HL-60 (cell line): ENCODE data around the gene ZMIZ1.

Source experiments
- POLR2AphosphoS5 ChIP-seq: IDR thresholded peaks from 2 replicates; pipeline ENCODE4 v1.6.1; 2012; ENCODE audit warnings: low read depth
- TF ChIP-seq, protein P1 (sequence below): IDR thresholded peaks from one replicate; pipeline ENCODE4 v1.5.1; 2011; ENCODE audit warnings: low read length, control low read depth, inconsistent platforms; ENCODE audit not compliant: insufficient read depth
- TF ChIP-seq, protein P2 (sequence below): IDR thresholded peaks from 2 replicates; pipeline ENCODE4 v1.6.1; 2012; ENCODE audit warnings: low read depth; ENCODE audit not compliant: insufficient replicate concordance

DNA sequence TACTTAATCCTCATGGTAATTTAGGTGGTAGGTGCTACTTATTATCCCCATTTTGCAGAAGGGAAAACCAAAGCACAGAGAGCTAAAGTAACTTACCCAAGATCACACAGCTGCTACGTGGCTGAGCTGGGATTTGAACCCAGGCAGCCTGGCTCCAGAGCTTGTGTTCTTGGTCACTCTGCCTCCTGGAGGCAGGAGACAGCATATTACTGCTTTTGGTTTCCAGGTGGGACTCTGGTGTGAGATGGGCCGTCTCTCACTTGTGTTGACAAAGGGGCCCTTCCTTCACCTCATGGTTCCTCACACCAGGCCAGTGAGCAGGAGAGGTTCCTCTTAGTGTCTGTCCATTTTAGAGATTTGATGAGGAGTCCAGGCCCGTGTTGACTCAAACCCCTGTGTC, 198.7 kb downstream of the ZMIZ1 start:
- TF ChIP-seq, protein P1, sequence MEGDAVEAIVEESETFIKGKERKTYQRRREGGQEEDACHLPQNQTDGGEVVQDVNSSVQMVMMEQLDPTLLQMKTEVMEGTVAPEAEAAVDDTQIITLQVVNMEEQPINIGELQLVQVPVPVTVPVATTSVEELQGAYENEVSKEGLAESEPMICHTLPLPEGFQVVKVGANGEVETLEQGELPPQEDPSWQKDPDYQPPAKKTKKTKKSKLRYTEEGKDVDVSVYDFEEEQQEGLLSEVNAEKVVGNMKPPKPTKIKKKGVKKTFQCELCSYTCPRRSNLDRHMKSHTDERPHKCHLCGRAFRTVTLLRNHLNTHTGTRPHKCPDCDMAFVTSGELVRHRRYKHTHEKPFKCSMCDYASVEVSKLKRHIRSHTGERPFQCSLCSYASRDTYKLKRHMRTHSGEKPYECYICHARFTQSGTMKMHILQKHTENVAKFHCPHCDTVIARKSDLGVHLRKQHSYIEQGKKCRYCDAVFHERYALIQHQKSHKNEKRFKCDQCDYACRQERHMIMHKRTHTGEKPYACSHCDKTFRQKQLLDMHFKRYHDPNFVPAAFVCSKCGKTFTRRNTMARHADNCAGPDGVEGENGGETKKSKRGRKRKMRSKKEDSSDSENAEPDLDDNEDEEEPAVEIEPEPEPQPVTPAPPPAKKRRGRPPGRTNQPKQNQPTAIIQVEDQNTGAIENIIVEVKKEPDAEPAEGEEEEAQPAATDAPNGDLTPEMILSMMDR: no peak
- TF ChIP-seq, protein P2, sequence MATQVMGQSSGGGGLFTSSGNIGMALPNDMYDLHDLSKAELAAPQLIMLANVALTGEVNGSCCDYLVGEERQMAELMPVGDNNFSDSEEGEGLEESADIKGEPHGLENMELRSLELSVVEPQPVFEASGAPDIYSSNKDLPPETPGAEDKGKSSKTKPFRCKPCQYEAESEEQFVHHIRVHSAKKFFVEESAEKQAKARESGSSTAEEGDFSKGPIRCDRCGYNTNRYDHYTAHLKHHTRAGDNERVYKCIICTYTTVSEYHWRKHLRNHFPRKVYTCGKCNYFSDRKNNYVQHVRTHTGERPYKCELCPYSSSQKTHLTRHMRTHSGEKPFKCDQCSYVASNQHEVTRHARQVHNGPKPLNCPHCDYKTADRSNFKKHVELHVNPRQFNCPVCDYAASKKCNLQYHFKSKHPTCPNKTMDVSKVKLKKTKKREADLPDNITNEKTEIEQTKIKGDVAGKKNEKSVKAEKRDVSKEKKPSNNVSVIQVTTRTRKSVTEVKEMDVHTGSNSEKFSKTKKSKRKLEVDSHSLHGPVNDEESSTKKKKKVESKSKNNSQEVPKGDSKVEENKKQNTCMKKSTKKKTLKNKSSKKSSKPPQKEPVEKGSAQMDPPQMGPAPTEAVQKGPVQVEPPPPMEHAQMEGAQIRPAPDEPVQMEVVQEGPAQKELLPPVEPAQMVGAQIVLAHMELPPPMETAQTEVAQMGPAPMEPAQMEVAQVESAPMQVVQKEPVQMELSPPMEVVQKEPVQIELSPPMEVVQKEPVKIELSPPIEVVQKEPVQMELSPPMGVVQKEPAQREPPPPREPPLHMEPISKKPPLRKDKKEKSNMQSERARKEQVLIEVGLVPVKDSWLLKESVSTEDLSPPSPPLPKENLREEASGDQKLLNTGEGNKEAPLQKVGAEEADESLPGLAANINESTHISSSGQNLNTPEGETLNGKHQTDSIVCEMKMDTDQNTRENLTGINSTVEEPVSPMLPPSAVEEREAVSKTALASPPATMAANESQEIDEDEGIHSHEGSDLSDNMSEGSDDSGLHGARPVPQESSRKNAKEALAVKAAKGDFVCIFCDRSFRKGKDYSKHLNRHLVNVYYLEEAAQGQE: no peak
- TF ChIP-seq POLR2AphosphoS5: no peak
